ENCODE data around the gene HAUS7.

DNA sequence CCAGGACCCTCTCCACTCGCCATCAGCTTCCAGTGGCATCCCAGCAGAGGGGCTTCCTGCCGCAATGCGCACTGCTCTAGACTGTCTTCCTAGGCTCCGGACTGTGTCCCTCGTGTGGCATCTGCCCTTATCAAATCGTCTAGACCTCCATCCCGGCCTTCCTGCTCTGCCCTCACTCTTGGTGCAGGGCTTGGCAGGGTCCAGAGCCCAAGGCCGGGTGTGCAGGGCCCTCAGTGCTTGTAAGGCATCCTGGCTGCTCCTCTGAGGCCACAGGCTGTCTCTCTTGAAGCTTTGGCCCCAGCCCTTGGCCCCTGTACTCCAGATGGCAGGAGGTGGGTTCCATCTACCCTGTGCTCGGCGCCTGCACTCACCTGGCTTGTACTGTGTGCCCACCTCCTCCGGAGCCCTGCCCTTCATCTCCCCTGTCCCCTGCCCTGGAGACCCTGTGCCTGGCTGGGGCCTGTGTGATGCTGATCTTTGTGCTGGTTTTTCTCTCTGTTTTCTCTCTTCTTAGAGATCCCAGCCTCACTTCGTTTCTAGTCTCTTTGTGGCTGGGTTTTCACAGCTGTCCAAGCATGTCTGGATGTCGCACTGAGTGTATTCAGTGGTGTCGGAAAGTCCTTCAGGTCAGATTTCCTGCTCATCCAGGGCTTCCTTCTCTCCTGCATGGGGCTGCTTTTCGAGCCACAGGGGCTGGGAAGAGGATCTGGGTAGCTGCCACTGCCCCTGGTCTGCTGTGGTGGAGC, 20.8 kb downstream of the HAUS7 start:
- TF ChIP-seq POLR2A (IDR thresholded peaks at IDR 0.05; ENCODE audit: borderline replicate concordance, extremely low read depth, insufficient read depth, insufficient read length) (no peak), EZH2 (IDR thresholded peaks at IDR 0.05) (no peak)

Measured in HCT116 (cell line).